Neural cell (in vitro differentiated cells): ENCODE data around the gene CD83. TPM values are rescaled to one million over a fixed set of nuclear protein-coding genes. Genes with fewer than 3 reads are reported as not detected.

ENCODE experiments used
- H2AFZ ChIP-seq: fragments of 200-600, 300-800 bp; sonication (generic), shearing (Covaris generic); 2 replicates; pipeline ENCODE4 v1.6.0; 2014; ENCODE audit warnings: low read depth, mild to moderate bottlenecking, antibody characterized with exemption, low read length, moderate library complexity
- H3F3A ChIP-seq: fragments of 200-600 bp; shearing (Covaris generic); 2 replicates; pipeline ENCODE4 v1.6.1; 2016; ENCODE audit warnings: mild to moderate bottlenecking, moderate library complexity, mixed read lengths, antibody characterized with exemption, low read length; ENCODE audit not compliant: insufficient read depth, poor library complexity, severe bottlenecking
- H3K27ac ChIP-seq: fragments of 200-600, 300-800 bp; sonication (generic), shearing (Covaris generic); 2 replicates; pipeline ENCODE4 v1.5.1; 2014; ENCODE audit warnings: mild to moderate bottlenecking, low read length, moderate library complexity
- H3K27me3 ChIP-seq: fragments of 300-800, 200-600 bp; sonication (generic), shearing (Covaris generic); 2 replicates; pipeline ENCODE4 v1.6.0; 2014; ENCODE audit warnings: mild to moderate bottlenecking, low read depth, low read length, moderate library complexity; ENCODE audit not compliant: insufficient read depth
- H3K36me3 ChIP-seq: fragments of 300-800, 200-600 bp; sonication (generic), shearing (Covaris generic); 2 replicates; pipeline ENCODE4 v1.5.1; 2014; ENCODE audit warnings: mild to moderate bottlenecking, antibody characterized with exemption, low read length, moderate library complexity; ENCODE audit not compliant: insufficient read depth
- H3K4me2 ChIP-seq: fragments of 300-800, 200-600 bp; sonication (generic), shearing (Covaris generic); 2 replicates; pipeline ENCODE4 v1.6.0; 2014; ENCODE audit warnings: mild to moderate bottlenecking, low read length
- H3K4me3 ChIP-seq: fragments of 300-800, 200-600 bp; sonication (generic), shearing (Covaris generic); 2 replicates; pipeline ENCODE4 v1.5.1; 2014; ENCODE audit warnings: mild to moderate bottlenecking, low read length, moderate library complexity
- H3K79me2 ChIP-seq: fragments of 200-600 bp; shearing (Covaris generic); replicated peaks from 2 replicates; pipeline ENCODE4 v1.6.0; 2014; ENCODE audit warnings: mild to moderate bottlenecking, low read length, moderate library complexity; ENCODE audit not compliant: insufficient read depth
- H3K9ac ChIP-seq: fragments of 300-800, 200-600 bp; sonication (generic), shearing (Covaris generic); 2 replicates; pipeline ENCODE4 v1.6.1; 2016; ENCODE audit warnings: mild to moderate bottlenecking, low read length, mixed read lengths
- H3K9me2 ChIP-seq: fragments of 200-600 bp; shearing (Covaris generic); 2 replicates; pipeline ENCODE4 v1.6.1; 2016; ENCODE audit warnings: mild to moderate bottlenecking, low read length, mixed read lengths; ENCODE audit not compliant: insufficient read depth
- H3K9me3 ChIP-seq: fragments of 200-600, 300-800 bp; sonication (generic), shearing (Covaris generic); 2 replicates; pipeline ENCODE4 v1.6.1; 2016; ENCODE audit warnings: mild to moderate bottlenecking, mixed run types, low read length, moderate library complexity, mixed read lengths
- H4K20me1 ChIP-seq: fragments of 200-600 bp; shearing (Covaris generic); 2 replicates; pipeline ENCODE4 v1.6.1; 2016; ENCODE audit warnings: mild to moderate bottlenecking, mixed run types; ENCODE audit not compliant: insufficient read depth
- EP300 ChIP-seq: fragments of 450-650 bp; conservative IDR thresholded peaks from 2 replicates; pipeline ENCODE4 v1.6.1; 2014; ENCODE audit warnings: antibody characterized with exemption, mild to moderate bottlenecking, moderate library complexity; ENCODE audit not compliant: poor library complexity, severe bottlenecking
- EZH2 ChIP-seq: fragments of 200-600, 300-800 bp; shearing (Covaris generic), sonication (generic); IDR thresholded peaks from 2 replicates; pipeline ENCODE4 v1.6.1; 2014; ENCODE audit warnings: antibody characterized with exemption, low read length, borderline replicate concordance, mild to moderate bottlenecking; ENCODE audit not compliant: insufficient read depth, poor library complexity, severe bottlenecking
- MXI1 ChIP-seq: fragments of 450-650 bp; conservative IDR thresholded peaks from 2 replicates; pipeline ENCODE4 v1.6.1; 2014; ENCODE audit warnings: antibody characterized with exemption, mild to moderate bottlenecking; ENCODE audit not compliant: poor library complexity, severe bottlenecking
- POLR2AphosphoS5 ChIP-seq: IDR thresholded peaks from 2 replicates; pipeline ENCODE4 v1.6.1; 2012
- RAD21 ChIP-seq: fragments of 450-650 bp; conservative IDR thresholded peaks from 2 replicates; pipeline ENCODE4 v1.6.1; 2014; ENCODE audit warnings: antibody characterized with exemption, mild to moderate bottlenecking, moderate library complexity
- SMC3 ChIP-seq: fragments of 450-650 bp; conservative IDR thresholded peaks from 2 replicates; pipeline ENCODE4 v1.6.1; 2014; ENCODE audit warnings: antibody characterized with exemption, mild to moderate bottlenecking, moderate library complexity; ENCODE audit not compliant: poor library complexity
- TAF1 ChIP-seq: IDR thresholded peaks from 2 replicates; pipeline ENCODE4 v1.6.1; 2012; ENCODE audit warnings: low read depth
- polyA plus RNA-seq: library from polyadenylated mRNA; depleted of rRNA; stranded (reverse); fragments of >200 nt; gene quantifications from 2 replicates; pipeline ENCODE4 v1.2.3, GENCODE V29; 2014
- TF ChIP-seq, protein P1 (sequence below): fragments of 450-650 bp; IDR thresholded peaks from 2 replicates; pipeline ENCODE4 v1.5.1; 2014; ENCODE audit warnings: antibody characterized with exemption, mild to moderate bottlenecking, moderate library complexity; ENCODE audit not compliant: poor library complexity, severe bottlenecking
- TF ChIP-seq, protein P2 (sequence below): IDR thresholded peaks from 2 replicates; pipeline ENCODE4 v1.6.1; 2012; ENCODE audit warnings: borderline replicate concordance

Gene CD83
- polyA plus RNA-seq, 1 donor from 2014 or later = 17.0 TPM

DNA sequence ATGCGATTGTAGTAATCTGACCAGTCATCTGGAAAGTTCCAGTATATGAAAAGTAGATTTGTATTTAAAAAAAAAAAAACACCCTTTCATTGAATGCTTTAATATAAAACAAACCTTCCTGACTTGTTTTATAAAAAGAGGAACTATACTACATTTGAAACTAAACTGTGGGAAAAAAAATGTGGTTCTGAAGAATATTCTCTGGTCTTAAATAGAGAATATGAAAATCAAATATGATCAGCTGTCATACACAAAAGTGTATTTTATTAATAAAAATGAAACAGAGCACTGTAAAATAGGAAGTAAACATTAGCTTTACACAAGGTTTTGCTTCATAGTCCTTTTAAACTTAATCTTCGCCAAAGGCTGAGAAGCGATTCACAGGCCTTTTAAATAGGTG is 25.3 kb upstream of the CD83 start:
- Histone ChIP-seq H3K27me3 (no peaks in the 10 kb centered on the region), H3K4me3 (no peak overlapping the region), H3K9ac (no peak overlapping the region), H3K4me2 (no peak overlapping the region), H3K9me3 (no peaks in the 10 kb centered on the region), H3K36me3 (no peaks in the 10 kb centered on the region), H3F3A (no peaks in the 10 kb centered on the region), H3K27ac (no peak overlapping the region), H3K79me2 (no peaks in the 10 kb centered on the region), H3K9me2 (no peaks in the 10 kb centered on the region), H2AFZ (no peak overlapping the region), H4K20me1 (no peaks in the 10 kb centered on the region)
- TF ChIP-seq TAF1 (no peak), EZH2 (no peak), POLR2AphosphoS5 (no peak), RAD21 (no peak), MXI1 (no peak), SMC3 (no peak), EP300 (no peak)
- TF ChIP-seq, protein P1, sequence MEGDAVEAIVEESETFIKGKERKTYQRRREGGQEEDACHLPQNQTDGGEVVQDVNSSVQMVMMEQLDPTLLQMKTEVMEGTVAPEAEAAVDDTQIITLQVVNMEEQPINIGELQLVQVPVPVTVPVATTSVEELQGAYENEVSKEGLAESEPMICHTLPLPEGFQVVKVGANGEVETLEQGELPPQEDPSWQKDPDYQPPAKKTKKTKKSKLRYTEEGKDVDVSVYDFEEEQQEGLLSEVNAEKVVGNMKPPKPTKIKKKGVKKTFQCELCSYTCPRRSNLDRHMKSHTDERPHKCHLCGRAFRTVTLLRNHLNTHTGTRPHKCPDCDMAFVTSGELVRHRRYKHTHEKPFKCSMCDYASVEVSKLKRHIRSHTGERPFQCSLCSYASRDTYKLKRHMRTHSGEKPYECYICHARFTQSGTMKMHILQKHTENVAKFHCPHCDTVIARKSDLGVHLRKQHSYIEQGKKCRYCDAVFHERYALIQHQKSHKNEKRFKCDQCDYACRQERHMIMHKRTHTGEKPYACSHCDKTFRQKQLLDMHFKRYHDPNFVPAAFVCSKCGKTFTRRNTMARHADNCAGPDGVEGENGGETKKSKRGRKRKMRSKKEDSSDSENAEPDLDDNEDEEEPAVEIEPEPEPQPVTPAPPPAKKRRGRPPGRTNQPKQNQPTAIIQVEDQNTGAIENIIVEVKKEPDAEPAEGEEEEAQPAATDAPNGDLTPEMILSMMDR = no peak
- TF ChIP-seq, protein P2, sequence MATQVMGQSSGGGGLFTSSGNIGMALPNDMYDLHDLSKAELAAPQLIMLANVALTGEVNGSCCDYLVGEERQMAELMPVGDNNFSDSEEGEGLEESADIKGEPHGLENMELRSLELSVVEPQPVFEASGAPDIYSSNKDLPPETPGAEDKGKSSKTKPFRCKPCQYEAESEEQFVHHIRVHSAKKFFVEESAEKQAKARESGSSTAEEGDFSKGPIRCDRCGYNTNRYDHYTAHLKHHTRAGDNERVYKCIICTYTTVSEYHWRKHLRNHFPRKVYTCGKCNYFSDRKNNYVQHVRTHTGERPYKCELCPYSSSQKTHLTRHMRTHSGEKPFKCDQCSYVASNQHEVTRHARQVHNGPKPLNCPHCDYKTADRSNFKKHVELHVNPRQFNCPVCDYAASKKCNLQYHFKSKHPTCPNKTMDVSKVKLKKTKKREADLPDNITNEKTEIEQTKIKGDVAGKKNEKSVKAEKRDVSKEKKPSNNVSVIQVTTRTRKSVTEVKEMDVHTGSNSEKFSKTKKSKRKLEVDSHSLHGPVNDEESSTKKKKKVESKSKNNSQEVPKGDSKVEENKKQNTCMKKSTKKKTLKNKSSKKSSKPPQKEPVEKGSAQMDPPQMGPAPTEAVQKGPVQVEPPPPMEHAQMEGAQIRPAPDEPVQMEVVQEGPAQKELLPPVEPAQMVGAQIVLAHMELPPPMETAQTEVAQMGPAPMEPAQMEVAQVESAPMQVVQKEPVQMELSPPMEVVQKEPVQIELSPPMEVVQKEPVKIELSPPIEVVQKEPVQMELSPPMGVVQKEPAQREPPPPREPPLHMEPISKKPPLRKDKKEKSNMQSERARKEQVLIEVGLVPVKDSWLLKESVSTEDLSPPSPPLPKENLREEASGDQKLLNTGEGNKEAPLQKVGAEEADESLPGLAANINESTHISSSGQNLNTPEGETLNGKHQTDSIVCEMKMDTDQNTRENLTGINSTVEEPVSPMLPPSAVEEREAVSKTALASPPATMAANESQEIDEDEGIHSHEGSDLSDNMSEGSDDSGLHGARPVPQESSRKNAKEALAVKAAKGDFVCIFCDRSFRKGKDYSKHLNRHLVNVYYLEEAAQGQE = no peak

DNA sequence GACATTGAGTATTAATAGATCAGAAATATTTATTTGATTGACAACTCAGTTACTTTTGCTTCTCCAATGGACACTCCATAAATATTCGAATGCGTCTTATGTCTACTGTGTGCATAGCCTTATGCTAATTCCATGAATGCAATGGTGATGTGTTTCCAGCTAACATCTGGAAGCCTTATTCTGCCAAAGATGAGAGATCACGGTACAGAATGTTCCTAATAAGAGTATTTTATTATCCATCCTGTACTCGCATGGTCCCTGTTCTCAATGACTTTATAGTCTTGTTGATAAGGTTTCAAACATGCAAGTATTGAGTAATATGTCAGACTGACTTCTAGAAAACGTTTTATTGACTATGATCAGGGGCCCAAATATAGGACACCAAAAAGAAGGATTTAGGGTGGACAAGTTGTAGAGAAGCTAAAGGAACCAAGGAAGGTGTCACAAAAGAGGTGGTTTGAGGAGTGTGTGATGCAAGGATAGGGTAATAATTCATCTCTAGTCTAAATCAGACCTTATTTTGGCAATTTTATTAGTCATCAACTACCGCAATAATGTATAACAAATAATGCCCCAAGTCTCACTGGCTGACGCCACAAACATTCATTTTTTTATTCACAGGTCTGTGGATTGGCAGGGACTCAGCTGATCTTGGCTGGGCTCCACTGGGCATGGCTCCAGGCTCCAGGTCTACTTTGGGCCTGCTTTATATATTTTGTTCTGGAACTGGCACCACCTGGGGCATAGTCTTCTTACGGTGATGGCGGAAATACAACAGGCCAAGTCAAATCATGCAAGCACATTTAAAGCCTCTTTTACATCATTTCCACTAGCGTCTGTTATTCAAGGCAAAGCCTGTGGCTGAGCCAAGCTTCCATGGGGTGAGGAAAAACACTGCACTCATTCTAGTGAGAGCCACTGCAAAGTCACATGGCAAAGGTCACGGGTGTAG is 24.5 kb upstream of the CD83 start:
- H3K27ac ChIP-seq = no peak overlapping the region
- H3K9me2 ChIP-seq = no peaks in the 10 kb centered on the region
- no peaks in the 10 kb centered on the region for H4K20me1 ChIP-seq
- H2AFZ ChIP-seq = no peak overlapping the region
- H3K9me3 ChIP-seq = no peaks in the 10 kb centered on the region
- H3F3A ChIP-seq = no peaks in the 10 kb centered on the region
- H3K36me3 ChIP-seq = no peaks in the 10 kb centered on the region
- TF ChIP-seq RAD21 = no peak
- TF ChIP-seq, protein P1 = no peak
- TF ChIP-seq EP300 = no peak
- no peak for TF ChIP-seq MXI1
- TF ChIP-seq POLR2AphosphoS5 = no peak
- TF ChIP-seq, protein P2 = no peak
- TF ChIP-seq TAF1 = no peak
- TF ChIP-seq EZH2 = no peak
- no peak overlapping the region for H3K4me3 ChIP-seq
- H3K27me3 ChIP-seq = no peaks in the 10 kb centered on the region
- H3K79me2 ChIP-seq = no peaks in the 10 kb centered on the region
- no peak overlapping the region for H3K4me2 ChIP-seq
- no peak overlapping the region for H3K9ac ChIP-seq
